ENCODE data around the gene PARN.

DNA sequence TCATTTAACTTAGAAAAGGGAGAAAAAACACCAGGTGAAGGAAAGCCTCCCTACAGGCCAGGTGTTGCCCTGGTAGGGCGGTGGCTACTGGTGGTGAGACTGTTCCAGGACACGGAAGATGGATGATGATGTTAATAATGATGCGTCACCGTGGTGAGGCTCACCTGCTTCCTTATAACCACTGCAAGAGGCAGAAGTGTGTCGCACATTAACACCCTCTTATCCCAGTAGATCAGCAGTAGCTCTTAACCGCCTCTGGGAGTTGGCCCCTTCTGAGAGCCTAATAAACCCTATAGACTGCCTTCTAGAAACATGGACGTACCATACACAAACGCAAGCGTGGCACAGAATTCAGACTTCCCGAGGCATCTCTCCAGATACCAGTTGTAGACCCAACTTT, 10.5 kb upstream of the PARN start:
- TF ChIP-seq, protein P1, sequence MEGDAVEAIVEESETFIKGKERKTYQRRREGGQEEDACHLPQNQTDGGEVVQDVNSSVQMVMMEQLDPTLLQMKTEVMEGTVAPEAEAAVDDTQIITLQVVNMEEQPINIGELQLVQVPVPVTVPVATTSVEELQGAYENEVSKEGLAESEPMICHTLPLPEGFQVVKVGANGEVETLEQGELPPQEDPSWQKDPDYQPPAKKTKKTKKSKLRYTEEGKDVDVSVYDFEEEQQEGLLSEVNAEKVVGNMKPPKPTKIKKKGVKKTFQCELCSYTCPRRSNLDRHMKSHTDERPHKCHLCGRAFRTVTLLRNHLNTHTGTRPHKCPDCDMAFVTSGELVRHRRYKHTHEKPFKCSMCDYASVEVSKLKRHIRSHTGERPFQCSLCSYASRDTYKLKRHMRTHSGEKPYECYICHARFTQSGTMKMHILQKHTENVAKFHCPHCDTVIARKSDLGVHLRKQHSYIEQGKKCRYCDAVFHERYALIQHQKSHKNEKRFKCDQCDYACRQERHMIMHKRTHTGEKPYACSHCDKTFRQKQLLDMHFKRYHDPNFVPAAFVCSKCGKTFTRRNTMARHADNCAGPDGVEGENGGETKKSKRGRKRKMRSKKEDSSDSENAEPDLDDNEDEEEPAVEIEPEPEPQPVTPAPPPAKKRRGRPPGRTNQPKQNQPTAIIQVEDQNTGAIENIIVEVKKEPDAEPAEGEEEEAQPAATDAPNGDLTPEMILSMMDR (IDR thresholded peaks at IDR 0.05) = no peak
- no peak for TF ChIP-seq POLR2A (IDR thresholded peaks at IDR 0.05)
